ENCODE results near the gene ODAM.

DNA sequence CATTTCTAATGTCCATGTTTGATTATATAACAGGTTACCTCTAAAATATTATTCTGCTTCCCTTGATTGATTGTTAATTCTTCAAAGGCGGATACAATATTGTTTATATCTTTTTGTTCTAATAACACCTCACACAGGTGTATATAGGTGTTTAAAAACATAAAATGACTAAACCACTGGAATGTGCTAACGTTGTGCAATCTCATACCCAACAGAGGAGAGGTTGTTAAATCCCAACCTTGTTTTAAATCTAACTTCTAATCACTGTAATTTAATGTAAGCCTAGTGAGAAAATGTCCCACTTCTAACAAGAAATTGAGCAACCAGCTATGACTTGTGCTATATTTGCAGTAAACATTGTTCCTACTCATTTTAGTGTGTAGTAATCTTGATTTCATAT lies 1.3 kb downstream of the ODAM start:
- TF ChIP-seq, protein P1, sequence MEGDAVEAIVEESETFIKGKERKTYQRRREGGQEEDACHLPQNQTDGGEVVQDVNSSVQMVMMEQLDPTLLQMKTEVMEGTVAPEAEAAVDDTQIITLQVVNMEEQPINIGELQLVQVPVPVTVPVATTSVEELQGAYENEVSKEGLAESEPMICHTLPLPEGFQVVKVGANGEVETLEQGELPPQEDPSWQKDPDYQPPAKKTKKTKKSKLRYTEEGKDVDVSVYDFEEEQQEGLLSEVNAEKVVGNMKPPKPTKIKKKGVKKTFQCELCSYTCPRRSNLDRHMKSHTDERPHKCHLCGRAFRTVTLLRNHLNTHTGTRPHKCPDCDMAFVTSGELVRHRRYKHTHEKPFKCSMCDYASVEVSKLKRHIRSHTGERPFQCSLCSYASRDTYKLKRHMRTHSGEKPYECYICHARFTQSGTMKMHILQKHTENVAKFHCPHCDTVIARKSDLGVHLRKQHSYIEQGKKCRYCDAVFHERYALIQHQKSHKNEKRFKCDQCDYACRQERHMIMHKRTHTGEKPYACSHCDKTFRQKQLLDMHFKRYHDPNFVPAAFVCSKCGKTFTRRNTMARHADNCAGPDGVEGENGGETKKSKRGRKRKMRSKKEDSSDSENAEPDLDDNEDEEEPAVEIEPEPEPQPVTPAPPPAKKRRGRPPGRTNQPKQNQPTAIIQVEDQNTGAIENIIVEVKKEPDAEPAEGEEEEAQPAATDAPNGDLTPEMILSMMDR (IDR thresholded peaks at IDR 0.05), result no peak
- TF ChIP-seq ZFX (IDR thresholded peaks at IDR 0.05; ENCODE audit: borderline replicate concordance), result no peak
